Naive thymus-derived CD8-positive, alpha-beta T cell (primary cell): Measurements from ENCODE around the gene MBD6. TPM values are rescaled to one million over a fixed set of nuclear protein-coding genes. Genes with fewer than 3 reads are reported as not detected.
"Not testable (repeated sequence)": the region's sequence is repeated elsewhere in the genome, so short reads cannot be mapped to it uniquely, and the experiment has no call there.

Experiments
- ATAC-seq, 2 donors: fragments of 150-1000 bp; cut with Tn5 transposase in 1 of 2; sonication (Bioruptor Pico), chemical (Tn5 transposase) in 1 of 2; 1 replicate in 1 of 2; 2 replicates in 1 of 2; pipeline ENCODE4 v1.10.0; 2021; ENCODE audit warnings: mild to moderate bottlenecking in 2 of 2, moderate library complexity in 2 of 2
- POLR2A ChIA-PET: fragments of 350-600 bp; sonication (Branson Sonifier 250); formaldehyde crosslinking; loops from one replicate; lab custom pipeline; 2021; ENCODE audit warnings: antibody characterized with exemption; lab: Charles Lee
- DNase-seq, 10 donors: peaks; one replicate each; pipeline versions ENCODE4 v3.0.0 to v3.0.0-alpha.2; 2020 to 2022
- H3K27ac Mint-ChIP-seq, 10 donors: one replicate each; pipeline ENCODE4 v1.8.0; 2020 to 2022; ENCODE audit warnings: mild to moderate bottlenecking in 10 of 10, mixed read lengths in 10 of 10, moderate library complexity in 4 of 10, inconsistent platforms in 1 of 10
- H3K27me3 Mint-ChIP-seq, 5 donors: one replicate each; pipeline ENCODE4 v1.8.0; 2021 to 2022; ENCODE audit warnings: mixed read lengths in 5 of 5
- H3K36me3 Mint-ChIP-seq, 3 donors: one replicate each; pipeline ENCODE4 v1.8.0; 2020 to 2022; ENCODE audit warnings: mixed read lengths in 3 of 3, mild to moderate bottlenecking in 2 of 3, inconsistent platforms in 1 of 3
- H3K4me1 Mint-ChIP-seq, 4 donors: one replicate each; pipeline ENCODE4 v1.8.0; 2021 to 2022; ENCODE audit warnings: mixed read lengths in 4 of 4
- H3K4me3 Mint-ChIP-seq, 10 donors: one replicate each; pipeline ENCODE4 v1.8.0; 2020 to 2022; ENCODE audit warnings: mild to moderate bottlenecking in 10 of 10, mixed read lengths in 10 of 10, moderate library complexity in 6 of 10, inconsistent platforms in 1 of 10
- H3K9me3 Mint-ChIP-seq, 9 donors: one replicate each; pipeline ENCODE4 v1.8.0; 2020 to 2022; ENCODE audit warnings: mixed read lengths in 9 of 9, mild to moderate bottlenecking in 3 of 9, inconsistent platforms in 1 of 9, moderate library complexity in 1 of 9
- polyA plus RNA-seq, 3 donors: library from polyadenylated mRNA; unstranded; fragments of 300-500 nt; fragmentation: Illumina TruSeq; gene quantifications; one replicate each; pipeline ENCODE4 v1.2.3, GENCODE V29; 2021
- total RNA-seq, 8 experiments: library from RNA in 2 of 8; stranded (reverse) in 2 of 8; gene quantifications; one replicate each; pipeline ENCODE4 v1.2.3 and lab custom pipeline; 2021 to 2026

The MBD6 gene
- total and polyA plus RNA-seq, 5 experiments from 2014 or later: 0.38 to 104 (median 2.5) TPM

DNA sequence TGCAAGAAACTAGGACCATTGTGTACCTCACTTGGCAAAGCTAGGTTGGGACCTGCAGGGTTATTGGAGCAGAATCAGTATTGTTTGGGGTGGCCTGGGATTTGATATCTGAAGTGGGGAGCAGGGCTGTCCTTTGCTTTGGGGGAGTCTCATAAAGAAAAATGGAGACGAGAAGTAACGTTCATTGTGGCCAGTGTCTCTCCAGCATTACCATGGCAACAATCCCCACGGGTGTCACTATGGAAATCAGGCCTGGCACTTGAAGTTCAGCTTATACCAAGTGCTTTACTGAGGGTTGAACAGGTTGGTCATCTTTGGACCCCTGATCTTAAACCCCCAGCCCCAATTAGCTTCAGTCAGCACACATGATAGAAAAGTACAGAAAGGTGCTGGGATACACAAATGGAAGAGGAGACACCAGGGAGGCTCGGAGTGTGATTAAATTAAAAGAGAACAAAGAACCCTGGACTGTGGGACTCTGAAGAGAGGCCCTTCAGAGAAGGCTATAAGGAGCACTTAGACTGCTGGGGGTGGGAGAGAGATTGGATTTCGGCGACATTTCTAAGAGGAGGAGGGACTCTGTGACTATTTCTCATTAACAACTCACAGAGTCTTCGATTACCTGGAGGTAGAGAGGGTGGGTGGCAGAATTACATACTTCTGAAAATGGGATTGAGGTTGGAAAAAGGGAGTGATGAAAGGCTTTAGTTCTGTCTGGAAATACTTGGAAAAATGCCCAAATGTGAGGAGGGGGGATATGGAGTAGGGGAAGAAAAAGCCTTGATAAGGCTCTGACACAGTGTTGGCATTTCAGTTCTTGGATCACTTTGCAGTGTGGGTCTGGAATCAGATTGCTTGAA is 30.9 kb downstream of the MBD6 start:
- POLR2A ChIA-PET: no interaction called here
- H3K9me3 Mint-ChIP-seq: no peaks in the 10 kb centered on the region
- DNase-seq (no peak), ATAC-seq (no peak)
- H3K36me3 Mint-ChIP-seq: no peaks in the 10 kb centered on the region
- peaks cover 0 to 18% (median 0%) of the 10 kb centered on the region in 5 donors for H3K27me3 Mint-ChIP-seq
- H3K4me3 Mint-ChIP-seq: no peak overlapping the region
- peaks cover 8 to 19% (median 17%) of the 10 kb centered on the region in 4 donors for H3K4me1 Mint-ChIP-seq
- H3K27ac Mint-ChIP-seq: no peak overlapping the region

DNA sequence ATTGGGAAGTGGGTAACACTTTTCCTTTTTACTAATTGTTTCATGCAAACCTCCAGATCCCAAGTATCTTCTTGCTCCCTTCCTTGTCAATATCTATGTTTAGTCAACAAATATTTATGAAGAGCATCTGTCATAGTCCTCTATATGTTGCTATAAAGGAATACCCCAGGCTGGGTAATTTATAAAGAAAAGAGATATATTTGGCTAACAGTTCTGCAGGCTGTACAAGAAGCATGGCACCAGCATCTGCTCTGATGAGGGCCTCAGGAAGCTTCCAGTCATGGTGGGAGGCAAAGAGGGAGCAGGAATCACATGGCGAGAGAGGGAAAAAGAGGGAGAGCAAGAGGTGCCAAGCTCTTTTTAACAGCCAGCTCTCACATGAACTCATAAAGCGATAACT is 31.8 kb downstream of the MBD6 start:
- Mint-ChIP-seq H3K27me3 (peaks cover 0 to 14% (median 0%) of the 10 kb centered on the region in 5 donors), H3K4me1 (peaks cover 5 to 14% (median 13%) of the 10 kb centered on the region in 4 donors), H3K4me3 (no peak overlapping the region), H3K36me3 (no peaks in the 10 kb centered on the region), H3K9me3 (no peaks in the 10 kb centered on the region), H3K27ac (no peak overlapping the region)
- DNase-seq: no peak
- ATAC-seq: no peak
- POLR2A ChIA-PET: no interaction called here

DNA sequence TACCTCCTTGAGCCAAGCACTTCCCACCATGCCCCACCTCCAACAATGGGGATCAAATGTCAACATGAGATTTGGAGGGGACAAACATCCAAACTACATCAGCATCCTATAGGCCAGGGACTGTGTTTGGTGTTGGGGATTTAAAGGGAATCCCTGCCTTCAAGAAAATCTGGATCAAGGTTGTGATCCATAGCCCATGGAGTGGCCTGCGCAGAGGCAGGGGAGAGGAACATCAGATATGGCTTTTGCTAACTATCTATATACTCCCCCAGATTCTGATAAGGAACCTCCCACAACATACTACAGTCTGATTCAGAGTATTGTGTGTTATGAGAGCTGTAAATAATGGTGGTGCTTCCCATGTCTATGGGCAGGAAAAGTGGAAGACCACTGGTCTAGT is 32.3 kb downstream of the MBD6 start:
- Mint-ChIP-seq H3K27ac (no peak overlapping the region), H3K4me3 (no peak overlapping the region), H3K27me3 (peaks cover 0 to 14% (median 0%) of the 10 kb centered on the region in 5 donors), H3K9me3 (no peaks in the 10 kb centered on the region), H3K36me3 (no peaks in the 10 kb centered on the region), H3K4me1 (peaks cover 4 to 14% (median 10%) of the 10 kb centered on the region in 4 donors)
- no peak for ATAC-seq
- DNase-seq: no peak
- POLR2A ChIA-PET: no interaction called here

DNA sequence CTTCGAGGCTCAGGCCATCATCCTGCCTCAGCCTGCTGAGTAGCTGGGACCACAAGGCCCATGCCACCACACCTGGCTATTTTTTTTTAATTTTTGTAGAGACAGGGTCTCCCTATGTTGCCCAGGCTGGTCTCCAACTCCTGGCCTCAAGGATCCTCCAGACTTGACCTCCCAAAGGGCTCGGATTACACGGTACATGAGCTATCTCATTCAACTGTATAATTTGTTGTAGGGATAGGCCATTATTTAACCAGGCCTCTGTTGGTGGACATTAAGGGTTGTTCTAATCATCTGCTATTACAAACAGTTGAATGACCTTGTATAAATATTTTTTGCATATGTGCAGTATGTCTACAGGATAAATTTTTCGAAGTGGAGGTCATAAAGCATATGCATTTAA is 36.2 kb downstream of the MBD6 start:
- peaks cover 0 to 10% (median 0%) of the 10 kb centered on the region in 5 donors for H3K27me3 Mint-ChIP-seq
- H3K36me3 Mint-ChIP-seq: no peaks in the 10 kb centered on the region
- H3K4me1 Mint-ChIP-seq: peaks cover 0 to 5% (median 0%) of the 10 kb centered on the region in 4 donors
- no peak for DNase-seq
- ATAC-seq: no peak
- H3K4me3 Mint-ChIP-seq: no peak overlapping the region
- H3K9me3 Mint-ChIP-seq: no peaks in the 10 kb centered on the region
- H3K27ac Mint-ChIP-seq: no peak overlapping the region
- POLR2A ChIA-PET: no interaction called here

DNA sequence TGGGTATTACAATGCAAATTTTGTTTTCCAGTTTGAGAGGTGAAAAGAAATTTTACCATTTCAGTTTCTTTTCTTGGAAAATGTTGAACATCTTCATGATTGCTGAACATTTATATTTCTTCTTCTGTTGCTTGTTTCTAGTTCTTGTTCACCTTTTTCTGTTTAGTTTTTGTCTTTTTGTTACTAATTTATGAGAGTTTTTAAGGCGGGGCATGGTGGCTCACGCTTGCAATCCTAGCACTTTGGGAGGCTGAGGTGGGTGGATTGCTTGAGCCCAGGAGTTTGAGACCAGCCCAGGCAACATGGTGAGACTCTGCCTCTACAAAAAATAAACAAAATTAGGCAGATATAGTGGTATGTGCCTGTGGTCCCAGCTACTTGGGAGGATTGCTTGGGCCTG is 37.9 kb downstream of the MBD6 start:
- POLR2A ChIA-PET: no interaction called here
- Mint-ChIP-seq H3K36me3 (peaks cover 0 to 6% (median 0%) of the 10 kb centered on the region in 3 donors), H3K9me3 (no peaks in the 10 kb centered on the region), H3K4me3 (no peak overlapping the region), H3K27me3 (peaks cover 0 to 14% (median 0%) of the 10 kb centered on the region in 5 donors), H3K27ac (no peak overlapping the region), H3K4me1 (peaks cover 0 to 5% (median 1%) of the 10 kb centered on the region in 4 donors)
- no peak for DNase-seq
- ATAC-seq: no peak

DNA sequence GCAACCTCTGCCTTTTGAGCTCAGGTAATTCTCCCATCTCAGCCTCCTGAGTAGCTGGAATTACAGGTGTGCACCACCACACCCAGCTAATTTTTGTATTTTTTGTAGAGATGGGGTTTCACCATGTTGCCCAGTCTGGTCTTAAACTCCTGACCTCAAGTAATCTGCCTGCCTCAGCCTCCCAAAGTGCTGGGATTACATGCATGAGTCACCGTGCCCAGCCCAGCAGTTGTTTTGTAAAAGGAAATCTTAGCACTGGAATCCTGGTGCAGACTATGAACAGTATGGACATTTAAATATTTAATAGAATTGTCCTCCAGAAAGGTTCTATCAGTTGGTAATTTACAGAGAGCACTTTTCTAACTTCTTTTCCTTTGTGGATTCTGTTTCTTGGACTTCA is 38.5 kb downstream of the MBD6 start:
- DNase-seq, H3K4me3 Mint-ChIP-seq, POLR2A ChIA-PET, H3K9me3 Mint-ChIP-seq, H3K4me1 Mint-ChIP-seq, ATAC-seq, H3K27ac Mint-ChIP-seq, H3K36me3 Mint-ChIP-seq: not testable (repeated sequence)
- peaks cover 0 to 14% (median 0%) of the 10 kb centered on the region in 5 donors for H3K27me3 Mint-ChIP-seq

DNA sequence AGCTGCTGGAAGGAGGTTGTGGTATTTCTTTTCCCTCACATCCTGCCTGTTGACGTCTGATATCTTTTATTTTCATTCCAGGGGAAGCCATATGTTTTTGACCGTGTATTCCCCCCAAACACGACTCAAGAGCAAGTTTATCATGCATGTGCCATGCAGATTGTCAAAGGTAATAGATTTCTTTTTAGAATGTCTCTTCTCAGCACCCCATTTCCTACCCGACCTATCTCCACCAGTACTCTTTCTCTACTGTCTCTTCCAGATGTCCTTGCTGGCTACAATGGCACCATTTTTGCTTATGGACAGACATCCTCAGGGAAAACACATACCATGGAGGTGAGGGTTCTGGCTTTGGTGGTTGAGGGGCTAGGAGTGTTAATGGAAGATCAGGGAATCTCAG is 40.7 kb downstream of the MBD6 start:
- Mint-ChIP-seq H3K4me1 (peaks cover 0 to 5% (median 1%) of the 10 kb centered on the region in 4 donors), H3K27ac (no peak overlapping the region), H3K4me3 (no peak overlapping the region), H3K27me3 (peaks cover 0 to 14% (median 0%) of the 10 kb centered on the region in 5 donors), H3K9me3 (no peaks in the 10 kb centered on the region), H3K36me3 (peaks cover 0 to 6% (median 0%) of the 10 kb centered on the region in 3 donors)
- POLR2A ChIA-PET: no interaction called here
- no peak for DNase-seq
- no peak for ATAC-seq

DNA sequence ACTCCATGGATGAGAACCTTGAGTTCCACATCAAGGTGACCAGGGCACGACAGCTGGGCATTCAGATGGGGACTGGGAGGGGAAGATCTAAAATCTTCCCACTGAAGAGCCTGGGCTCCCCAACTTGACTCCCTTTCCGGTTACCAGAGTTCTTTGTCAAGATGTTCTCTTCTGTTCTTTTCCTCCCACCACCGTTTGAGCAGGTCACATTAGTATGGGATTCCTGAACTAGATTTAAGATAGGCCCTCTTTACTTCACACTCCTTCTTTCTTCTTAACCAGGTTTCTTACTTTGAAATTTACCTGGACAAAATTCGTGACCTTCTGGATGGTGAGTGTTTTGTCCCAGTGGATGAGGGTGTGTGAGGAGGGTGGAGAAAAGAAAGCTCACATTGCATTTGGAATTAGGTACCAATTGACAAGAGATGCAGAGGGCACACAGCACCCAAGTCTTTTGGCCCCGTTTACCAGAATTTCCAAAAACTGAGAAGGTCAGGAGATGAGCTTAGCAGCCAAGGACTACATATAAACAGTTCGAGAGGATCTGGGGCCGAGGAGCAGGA is 41.6 kb downstream of the MBD6 start:
- DNase-seq: no peak
- ATAC-seq: no peak
- peaks cover 0 to 14% (median 0%) of the 10 kb centered on the region in 5 donors for H3K27me3 Mint-ChIP-seq
- H3K36me3 Mint-ChIP-seq: peaks cover 0 to 8% (median 4%) of the 10 kb centered on the region in 3 donors
- H3K27ac Mint-ChIP-seq: peak overlapping the region in 1 of 10 donors; percentile 32
- H3K4me3 Mint-ChIP-seq: no peak overlapping the region
- H3K4me1 Mint-ChIP-seq: peaks cover 0 to 5% (median 1%) of the 10 kb centered on the region in 4 donors
- H3K9me3 Mint-ChIP-seq: no peaks in the 10 kb centered on the region
- POLR2A ChIA-PET: no interaction called here

DNA sequence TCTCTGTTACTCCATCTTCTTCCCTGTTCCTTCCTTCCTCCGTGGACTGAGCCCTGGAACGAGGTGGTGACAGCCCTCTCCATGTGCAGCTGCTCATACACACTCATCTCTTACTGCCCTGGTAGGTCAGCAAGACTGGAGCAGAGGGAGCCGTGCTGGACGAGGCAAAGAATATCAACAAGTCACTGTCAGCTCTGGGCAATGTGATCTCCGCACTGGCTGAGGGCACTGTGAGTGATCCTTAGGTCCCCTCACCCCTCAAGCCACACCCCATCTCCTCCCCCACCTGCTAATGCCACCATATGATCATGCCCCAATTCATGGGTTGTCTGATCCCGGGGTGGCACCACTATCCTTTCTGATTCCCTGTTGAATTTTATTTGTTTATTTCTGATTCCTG is 46.2 kb downstream of the MBD6 start:
- peaks cover 0 to 5% (median 0%) of the 10 kb centered on the region in 5 donors for H3K27me3 Mint-ChIP-seq
- ATAC-seq: no peak

DNA sequence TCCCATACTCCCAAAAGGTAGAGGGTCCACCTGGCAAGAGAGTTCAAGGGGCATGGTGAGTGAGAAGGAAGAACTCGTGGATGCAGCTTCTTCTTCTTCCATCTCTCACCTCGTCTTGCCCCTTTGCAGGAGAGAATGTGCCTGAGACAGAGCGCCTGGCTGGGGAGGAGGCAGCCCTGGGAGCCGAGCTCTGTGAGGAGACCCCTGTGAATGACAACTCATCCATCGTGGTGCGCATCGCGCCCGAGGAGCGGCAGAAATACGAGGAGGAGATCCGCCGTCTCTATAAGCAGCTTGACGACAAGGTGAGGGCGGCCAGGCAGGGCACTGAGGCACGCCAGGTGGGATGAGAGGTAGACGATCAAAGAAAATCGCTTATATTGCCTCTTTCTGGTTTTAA is 47.2 kb downstream of the MBD6 start:
- POLR2A ChIA-PET: interaction anchor here (0.9 kb wide), 1 partner anchor 21 kb away, joined by 3 read pairs; no protein-coding TSS in a partner anchor
- no peaks in the 10 kb centered on the region for H3K27me3 Mint-ChIP-seq
- H3K9me3 Mint-ChIP-seq: no peaks in the 10 kb centered on the region
- H3K4me3 Mint-ChIP-seq: no peak overlapping the region
- no peak for ATAC-seq
- DNase-seq: no peak
- peaks cover 0 to under 1% (median 0%) of the 10 kb centered on the region in 4 donors for H3K4me1 Mint-ChIP-seq
- H3K27ac Mint-ChIP-seq: no peak overlapping the region
- peaks cover 0 to 16% (median 8%) of the 10 kb centered on the region in 3 donors for H3K36me3 Mint-ChIP-seq

More for the DNA sequence above, 46.2 kb downstream of the MBD6 start:
- DNase-seq: no peak
- H3K9me3 Mint-ChIP-seq: no peaks in the 10 kb centered on the region
- no peak overlapping the region for H3K4me3 Mint-ChIP-seq
- POLR2A ChIA-PET: no interaction called here
- peaks cover 0 to 2% (median 0%) of the 10 kb centered on the region in 4 donors for H3K4me1 Mint-ChIP-seq
- peaks cover 0 to 16% (median 13%) of the 10 kb centered on the region in 3 donors for H3K36me3 Mint-ChIP-seq
- no peak overlapping the region for H3K27ac Mint-ChIP-seq

DNA sequence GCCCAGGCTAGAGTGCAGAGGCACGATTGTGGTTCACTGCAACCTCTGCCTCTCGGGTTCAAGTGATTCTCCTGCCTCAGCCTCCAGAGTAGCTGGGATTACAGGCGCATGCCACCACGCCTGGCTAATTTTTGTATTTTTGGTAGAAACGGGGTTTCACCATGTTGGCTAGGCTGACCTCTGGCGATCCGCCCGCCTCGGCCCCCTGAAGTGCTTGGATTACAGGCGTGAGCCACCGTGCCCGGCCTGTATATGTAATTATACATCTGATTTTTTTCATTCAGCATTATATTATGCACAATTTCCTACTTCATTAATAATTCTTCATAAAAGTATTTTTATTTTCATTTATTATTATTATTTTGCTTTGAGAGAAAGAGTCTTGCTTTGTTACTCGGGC is 47.8 kb downstream of the MBD6 start:
- peaks cover 0 to 16% (median 8%) of the 10 kb centered on the region in 3 donors for H3K36me3 Mint-ChIP-seq
- ATAC-seq, H3K27ac Mint-ChIP-seq, DNase-seq, H3K4me1 Mint-ChIP-seq, H3K4me3 Mint-ChIP-seq, H3K9me3 Mint-ChIP-seq, H3K27me3 Mint-ChIP-seq: not testable (repeated sequence)
- POLR2A ChIA-PET: interaction anchor here (0.9 kb wide), 1 partner anchor 22 kb away, joined by 3 read pairs; no protein-coding TSS in a partner anchor

DNA sequence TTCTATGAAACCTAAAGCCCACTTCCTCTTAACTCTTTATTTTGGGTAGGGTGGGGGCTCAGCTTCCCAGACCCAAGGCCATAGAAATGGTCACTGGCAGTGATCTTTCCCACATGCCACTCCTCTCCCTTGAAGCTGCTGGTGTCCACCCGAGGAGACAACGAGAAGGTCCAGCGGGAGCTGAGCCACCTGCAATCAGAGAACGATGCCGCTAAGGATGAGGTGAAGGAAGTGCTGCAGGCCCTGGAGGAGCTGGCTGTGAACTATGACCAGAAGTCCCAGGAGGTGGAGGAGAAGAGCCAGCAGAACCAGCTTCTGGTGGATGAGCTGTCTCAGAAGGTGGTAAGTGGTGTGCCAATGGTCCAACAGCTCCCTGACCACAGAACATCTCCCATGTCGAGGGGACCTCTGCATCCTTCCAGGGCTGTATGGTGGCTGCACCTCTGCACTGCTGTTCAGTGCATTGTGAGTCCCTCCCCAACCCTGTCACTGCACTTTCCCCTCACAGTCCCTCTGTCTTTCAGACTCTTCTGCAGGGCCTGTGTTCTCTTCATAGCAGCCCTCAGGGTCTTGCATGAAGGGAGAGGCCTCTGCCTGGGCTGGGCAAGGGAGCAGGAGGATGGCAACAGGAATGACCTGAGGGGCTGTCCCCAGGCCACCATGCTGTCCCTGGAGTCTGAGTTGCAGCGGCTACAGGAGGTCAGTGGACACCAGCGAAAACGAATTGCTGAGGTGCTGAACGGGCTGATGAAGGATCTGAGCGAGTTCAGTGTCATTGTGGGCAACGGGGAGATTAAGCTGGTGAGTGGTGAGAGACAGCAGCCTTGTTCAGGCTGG is 49.5 kb downstream of the MBD6 start:
- Mint-ChIP-seq H3K36me3 (peaks cover 0 to 16% (median 8%) of the 10 kb centered on the region in 3 donors), H3K4me1 (no peaks in the 10 kb centered on the region), H3K9me3 (no peaks in the 10 kb centered on the region), H3K27ac (peak overlapping the region in 1 of 10 donors; percentile 50), H3K4me3 (peak overlapping the region in 1 of 10 donors; percentile 15), H3K27me3 (no peaks in the 10 kb centered on the region)
- no peak for ATAC-seq
- POLR2A ChIA-PET: no interaction called here
- no peak for DNase-seq
